ENCODE measurements around the gene PHLDA2. TPM values are rescaled to one million over a fixed set of nuclear protein-coding genes. Genes with fewer than 3 reads are reported as not detected.
A peak's percentile ranks its signal among the peaks of the same experiment; 100 is the strongest.

The PHLDA2 gene
- total and polyA plus RNA-seq, 2 of the 13 experiments (the other 11 are each of a cell fraction or from before 2014, with no cell fraction given) = 0.55 to 0.78 TPM

DNA sequence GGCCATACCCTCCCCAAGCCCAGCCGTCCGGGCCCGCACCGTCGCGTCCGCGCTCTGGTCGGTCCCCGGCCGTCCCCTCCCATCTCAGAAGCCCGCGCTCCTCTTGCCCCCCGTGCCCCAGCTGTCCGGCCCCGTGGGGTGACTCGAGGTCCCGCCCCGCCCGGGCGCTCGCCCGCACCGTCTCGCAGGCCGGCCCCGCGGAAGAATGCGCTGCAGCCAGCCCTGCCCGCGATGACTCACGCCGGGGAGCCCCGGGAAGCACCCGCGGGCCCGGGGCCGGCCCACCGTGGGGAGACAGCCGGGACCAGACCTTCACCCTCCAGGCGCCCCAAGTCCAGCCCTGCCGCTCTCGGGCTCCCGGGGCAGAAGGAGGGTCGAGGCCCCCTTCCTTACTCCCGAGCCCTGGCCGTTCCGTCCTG, 320 bp upstream of the PHLDA2 start (continued):
- TF ChIP-seq, protein P1, sequence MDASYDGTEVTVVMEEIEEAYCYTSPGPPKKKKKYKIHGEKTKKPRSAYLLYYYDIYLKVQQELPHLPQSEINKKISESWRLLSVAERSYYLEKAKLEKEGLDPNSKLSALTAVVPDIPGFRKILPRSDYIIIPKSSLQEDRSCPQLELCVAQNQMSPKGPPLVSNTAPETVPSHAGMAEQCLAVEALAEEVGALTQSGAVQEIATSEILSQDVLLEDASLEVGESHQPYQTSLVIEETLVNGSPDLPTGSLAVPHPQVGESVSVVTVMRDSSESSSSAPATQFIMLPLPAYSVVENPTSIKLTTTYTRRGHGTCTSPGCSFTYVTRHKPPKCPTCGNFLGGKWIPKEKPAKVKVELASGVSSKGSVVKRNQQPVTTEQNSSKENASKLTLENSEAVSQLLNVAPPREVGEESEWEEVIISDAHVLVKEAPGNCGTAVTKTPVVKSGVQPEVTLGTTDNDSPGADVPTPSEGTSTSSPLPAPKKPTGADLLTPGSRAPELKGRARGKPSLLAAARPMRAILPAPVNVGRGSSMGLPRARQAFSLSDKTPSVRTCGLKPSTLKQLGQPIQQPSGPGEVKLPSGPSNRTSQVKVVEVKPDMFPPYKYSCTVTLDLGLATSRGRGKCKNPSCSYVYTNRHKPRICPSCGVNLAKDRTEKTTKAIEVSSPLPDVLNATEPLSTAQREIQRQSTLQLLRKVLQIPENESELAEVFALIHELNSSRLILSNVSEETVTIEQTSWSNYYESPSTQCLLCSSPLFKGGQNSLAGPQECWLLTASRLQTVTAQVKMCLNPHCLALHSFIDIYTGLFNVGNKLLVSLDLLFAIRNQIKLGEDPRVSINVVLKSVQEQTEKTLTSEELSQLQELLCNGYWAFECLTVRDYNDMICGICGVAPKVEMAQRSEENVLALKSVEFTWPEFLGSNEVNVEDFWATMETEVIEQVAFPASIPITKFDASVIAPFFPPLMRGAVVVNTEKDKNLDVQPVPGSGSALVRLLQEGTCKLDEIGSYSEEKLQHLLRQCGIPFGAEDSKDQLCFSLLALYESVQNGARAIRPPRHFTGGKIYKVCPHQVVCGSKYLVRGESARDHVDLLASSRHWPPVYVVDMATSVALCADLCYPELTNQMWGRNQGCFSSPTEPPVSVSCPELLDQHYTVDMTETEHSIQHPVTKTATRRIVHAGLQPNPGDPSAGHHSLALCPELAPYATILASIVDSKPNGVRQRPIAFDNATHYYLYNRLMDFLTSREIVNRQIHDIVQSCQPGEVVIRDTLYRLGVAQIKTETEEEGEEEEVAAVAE (CRISPR knock-in tag; IDR thresholded peaks at IDR 0.05; ENCODE audit: borderline replicate concordance) = no peak
- TF ChIP-seq, protein P2, sequence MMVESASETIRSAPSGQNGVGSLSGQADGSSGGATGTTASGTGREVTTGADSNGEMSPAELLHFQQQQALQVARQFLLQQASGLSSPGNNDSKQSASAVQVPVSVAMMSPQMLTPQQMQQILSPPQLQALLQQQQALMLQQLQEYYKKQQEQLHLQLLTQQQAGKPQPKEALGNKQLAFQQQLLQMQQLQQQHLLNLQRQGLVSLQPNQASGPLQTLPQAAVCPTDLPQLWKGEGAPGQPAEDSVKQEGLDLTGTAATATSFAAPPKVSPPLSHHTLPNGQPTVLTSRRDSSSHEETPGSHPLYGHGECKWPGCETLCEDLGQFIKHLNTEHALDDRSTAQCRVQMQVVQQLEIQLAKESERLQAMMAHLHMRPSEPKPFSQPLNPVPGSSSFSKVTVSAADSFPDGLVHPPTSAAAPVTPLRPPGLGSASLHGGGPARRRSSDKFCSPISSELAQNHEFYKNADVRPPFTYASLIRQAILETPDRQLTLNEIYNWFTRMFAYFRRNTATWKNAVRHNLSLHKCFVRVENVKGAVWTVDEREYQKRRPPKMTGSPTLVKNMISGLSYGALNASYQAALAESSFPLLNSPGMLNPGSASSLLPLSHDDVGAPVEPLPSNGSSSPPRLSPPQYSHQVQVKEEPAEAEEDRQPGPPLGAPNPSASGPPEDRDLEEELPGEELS (CRISPR knock-in tag; IDR thresholded peaks at IDR 0.05) = no peak
- TF ChIP-seq FOSL2 (CRISPR knock-in tag; IDR thresholded peaks at IDR 0.05) (peak; percentile 70), ZNF256 (CRISPR knock-in tag; conservative IDR thresholded peaks at IDR 0.05) (no peak), HHEX (CRISPR knock-in tag; IDR thresholded peaks at IDR 0.05) (no peak), ZNF777 (CRISPR knock-in tag; IDR thresholded peaks at IDR 0.05) (peak; percentile 75; the same call in 1 of the 2 replicates), RBFOX2 (IDR thresholded peaks at IDR 0.05; ENCODE audit: low read depth, low read length) (peak; percentile 43), HNRNPK (IDR thresholded peaks at IDR 0.05; ENCODE audit: low read depth, low read length, poor library complexity, severe bottlenecking) (peak; percentile 24), NRL (CRISPR knock-in tag; IDR thresholded peaks at IDR 0.05; ENCODE audit: borderline replicate concordance) (no peak), NFIB (CRISPR knock-in tag; IDR thresholded peaks at IDR 0.05; ENCODE audit: borderline replicate concordance) (no peak), ZNF547 (CRISPR knock-in tag; IDR thresholded peaks at IDR 0.05) (0 out of 2 replicates have a peak, but pooled peaks have one; percentile 1), GABPA (IDR thresholded peaks at IDR 0.05; ENCODE audit: low read depth, low read length) (no peak), GABPA (CRISPR knock-in tag; IDR thresholded peaks at IDR 0.05; ENCODE audit: low read depth) (no peak), ZNF850 (CRISPR knock-in tag; conservative IDR thresholded peaks at IDR 0.05) (no peak), ZNF121 (CRISPR knock-in tag; IDR thresholded peaks at IDR 0.05) (peak; percentile 45; the same call in 1 of the 2 replicates), RCOR2 (CRISPR knock-in tag; IDR thresholded peaks at IDR 0.05) (no peak)
- TF ChIP-seq, protein P3, sequence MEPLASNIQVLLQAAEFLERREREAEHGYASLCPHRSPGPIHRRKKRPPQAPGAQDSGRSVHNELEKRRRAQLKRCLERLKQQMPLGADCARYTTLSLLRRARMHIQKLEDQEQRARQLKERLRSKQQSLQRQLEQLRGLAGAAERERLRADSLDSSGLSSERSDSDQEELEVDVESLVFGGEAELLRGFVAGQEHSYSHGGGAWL (CRISPR knock-in tag; IDR thresholded peaks at IDR 0.05) = no peak
- TF ChIP-seq, protein P4, sequence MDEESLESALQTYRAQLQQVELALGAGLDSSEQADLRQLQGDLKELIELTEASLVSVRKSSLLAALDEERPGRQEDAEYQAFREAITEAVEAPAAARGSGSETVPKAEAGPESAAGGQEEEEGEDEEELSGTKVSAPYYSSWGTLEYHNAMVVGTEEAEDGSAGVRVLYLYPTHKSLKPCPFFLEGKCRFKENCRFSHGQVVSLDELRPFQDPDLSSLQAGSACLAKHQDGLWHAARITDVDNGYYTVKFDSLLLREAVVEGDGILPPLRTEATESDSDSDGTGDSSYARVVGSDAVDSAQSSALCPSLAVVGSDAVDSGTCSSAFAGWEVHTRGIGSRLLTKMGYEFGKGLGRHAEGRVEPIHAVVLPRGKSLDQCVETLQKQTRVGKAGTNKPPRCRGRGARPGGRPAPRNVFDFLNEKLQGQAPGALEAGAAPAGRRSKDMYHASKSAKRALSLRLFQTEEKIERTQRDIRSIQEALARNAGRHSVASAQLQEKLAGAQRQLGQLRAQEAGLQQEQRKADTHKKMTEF (CRISPR knock-in tag; IDR thresholded peaks at IDR 0.05) = no peak
- TF ChIP-seq, protein P5, sequence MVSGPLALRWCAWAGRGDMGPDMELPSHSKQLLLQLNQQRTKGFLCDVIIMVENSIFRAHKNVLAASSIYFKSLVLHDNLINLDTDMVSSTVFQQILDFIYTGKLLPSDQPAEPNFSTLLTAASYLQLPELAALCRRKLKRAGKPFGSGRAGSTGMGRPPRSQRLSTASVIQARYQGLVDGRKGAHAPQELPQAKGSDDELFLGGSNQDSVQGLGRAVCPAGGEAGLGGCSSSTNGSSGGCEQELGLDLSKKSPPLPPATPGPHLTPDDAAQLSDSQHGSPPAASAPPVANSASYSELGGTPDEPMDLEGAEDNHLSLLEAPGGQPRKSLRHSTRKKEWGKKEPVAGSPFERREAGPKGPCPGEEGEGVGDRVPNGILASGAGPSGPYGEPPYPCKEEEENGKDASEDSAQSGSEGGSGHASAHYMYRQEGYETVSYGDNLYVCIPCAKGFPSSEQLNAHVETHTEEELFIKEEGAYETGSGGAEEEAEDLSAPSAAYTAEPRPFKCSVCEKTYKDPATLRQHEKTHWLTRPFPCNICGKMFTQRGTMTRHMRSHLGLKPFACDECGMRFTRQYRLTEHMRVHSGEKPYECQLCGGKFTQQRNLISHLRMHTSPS (CRISPR knock-in tag; IDR thresholded peaks at IDR 0.05; ENCODE audit: low read depth) = no peak
- TF ChIP-seq, protein P6, sequence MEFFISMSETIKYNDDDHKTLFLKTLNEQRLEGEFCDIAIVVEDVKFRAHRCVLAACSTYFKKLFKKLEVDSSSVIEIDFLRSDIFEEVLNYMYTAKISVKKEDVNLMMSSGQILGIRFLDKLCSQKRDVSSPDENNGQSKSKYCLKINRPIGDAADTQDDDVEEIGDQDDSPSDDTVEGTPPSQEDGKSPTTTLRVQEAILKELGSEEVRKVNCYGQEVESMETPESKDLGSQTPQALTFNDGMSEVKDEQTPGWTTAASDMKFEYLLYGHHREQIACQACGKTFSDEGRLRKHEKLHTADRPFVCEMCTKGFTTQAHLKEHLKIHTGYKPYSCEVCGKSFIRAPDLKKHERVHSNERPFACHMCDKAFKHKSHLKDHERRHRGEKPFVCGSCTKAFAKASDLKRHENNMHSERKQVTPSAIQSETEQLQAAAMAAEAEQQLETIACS (CRISPR knock-in tag; IDR thresholded peaks at IDR 0.05) = no peak

Data from HepG2 (cell line).